ENCODE results near the gene METTL27.
"Not testable (repeated sequence)": the region's sequence is repeated elsewhere in the genome, so short reads cannot be mapped to it uniquely, and the experiment has no call there.

GRCh38 chr7:73845701-73846195 lies 3.4 kb upstream of the METTL27 start:
- TF ChIP-seq CTCF (IDR thresholded peaks at IDR 0.05 in 8 of 11, conservative IDR thresholded peaks at IDR 0.05 in 3 of 11); POLR2A (IDR thresholded peaks at IDR 0.05): not testable (repeated sequence)

All from spleen (tissue), 7 donors.